Measurements from ENCODE around the gene B4GALT6.

The B4GALT6 gene

DNA sequence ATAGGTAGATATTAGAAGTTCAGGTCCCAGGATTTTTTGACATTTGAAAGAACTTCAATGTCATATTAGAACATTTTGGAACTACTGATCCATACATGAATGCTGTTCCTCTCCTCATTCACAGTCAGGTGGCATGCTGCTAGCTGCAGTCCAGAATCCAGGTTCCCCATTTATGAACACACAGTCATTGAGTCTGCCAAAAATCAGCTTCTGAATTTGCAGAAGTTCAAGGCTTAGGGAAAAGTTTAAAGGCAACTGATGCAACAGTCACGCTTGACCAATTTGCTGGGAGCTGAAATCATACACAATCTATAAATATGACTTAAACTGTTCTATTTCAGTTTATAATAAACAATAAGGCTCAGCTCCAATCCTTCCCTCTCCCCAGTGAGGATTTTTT is 110.0 kb downstream of the B4GALT6 start:
- TF ChIP-seq FOXK2 (IDR thresholded peaks at IDR 0.05) (no peak), BHLHE40 (IDR thresholded peaks at IDR 0.05; ENCODE audit: borderline replicate concordance) (no peak), LEF1 (IDR thresholded peaks at IDR 0.05; ENCODE audit: borderline replicate concordance) (no peak), ARNT (IDR thresholded peaks at IDR 0.05) (no peak), SUZ12 (IDR thresholded peaks at IDR 0.05) (no peak), ZNF384 (IDR thresholded peaks at IDR 0.05) (no peak), SP1 (IDR thresholded peaks at IDR 0.05) (no peak), L3MBTL2 (conservative IDR thresholded peaks at IDR 0.05) (no peak), ELF4 (IDR thresholded peaks at IDR 0.05) (no peak), HDGF (IDR thresholded peaks at IDR 0.05; ENCODE audit: borderline replicate concordance) (no peak), FOXA1 (IDR thresholded peaks at IDR 0.05) (no peak), TARDBP (IDR thresholded peaks at IDR 0.05) (no peak), NFRKB (IDR thresholded peaks at IDR 0.05) (no peak), FOXM1 (IDR thresholded peaks at IDR 0.05; ENCODE audit: borderline replicate concordance) (no peak), PKNOX1 (IDR thresholded peaks at IDR 0.05) (no peak), CTBP1 (IDR thresholded peaks at IDR 0.05; ENCODE audit: borderline replicate concordance) (no peak)
- no peak for DNase-seq (ENCODE audit: extremely low spot score)
- ChIA-PET CTCF (interaction anchor here (0.6 to 2.2 kb wide), 3 partner anchors 11 to 1198 kb away, joined by 3 to 10 read pairs (median 3); no protein-coding TSS in a partner anchor), POLR2A (no interaction called here)
